ENCODE measurements around the gene BCAS1.

DNA sequence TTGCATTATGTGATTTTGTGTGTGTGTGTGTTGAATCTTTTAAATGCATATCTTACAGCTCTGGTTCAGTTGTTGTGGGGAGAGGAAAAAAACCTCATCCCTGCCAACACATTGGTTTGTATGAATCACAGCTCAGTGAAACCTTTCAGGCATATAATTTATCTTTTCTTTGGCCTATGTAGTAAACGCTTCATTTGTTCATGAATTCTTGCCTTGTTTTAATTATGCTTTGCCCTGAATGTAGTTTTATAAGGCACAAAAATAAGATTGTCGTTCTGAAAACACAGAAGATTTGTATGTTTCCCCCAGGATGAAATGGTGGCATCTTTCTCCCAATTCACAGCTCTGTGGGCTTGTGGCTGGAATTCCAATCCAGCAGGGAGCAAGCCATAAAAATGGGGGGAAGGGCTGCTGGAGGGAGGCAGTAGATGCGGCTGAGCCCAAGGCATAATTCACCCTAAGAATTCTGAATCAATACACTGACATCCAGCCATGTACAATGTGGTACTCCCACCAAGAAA, 45.1 kb downstream of the BCAS1 start:
- TF ChIP-seq, protein P1, sequence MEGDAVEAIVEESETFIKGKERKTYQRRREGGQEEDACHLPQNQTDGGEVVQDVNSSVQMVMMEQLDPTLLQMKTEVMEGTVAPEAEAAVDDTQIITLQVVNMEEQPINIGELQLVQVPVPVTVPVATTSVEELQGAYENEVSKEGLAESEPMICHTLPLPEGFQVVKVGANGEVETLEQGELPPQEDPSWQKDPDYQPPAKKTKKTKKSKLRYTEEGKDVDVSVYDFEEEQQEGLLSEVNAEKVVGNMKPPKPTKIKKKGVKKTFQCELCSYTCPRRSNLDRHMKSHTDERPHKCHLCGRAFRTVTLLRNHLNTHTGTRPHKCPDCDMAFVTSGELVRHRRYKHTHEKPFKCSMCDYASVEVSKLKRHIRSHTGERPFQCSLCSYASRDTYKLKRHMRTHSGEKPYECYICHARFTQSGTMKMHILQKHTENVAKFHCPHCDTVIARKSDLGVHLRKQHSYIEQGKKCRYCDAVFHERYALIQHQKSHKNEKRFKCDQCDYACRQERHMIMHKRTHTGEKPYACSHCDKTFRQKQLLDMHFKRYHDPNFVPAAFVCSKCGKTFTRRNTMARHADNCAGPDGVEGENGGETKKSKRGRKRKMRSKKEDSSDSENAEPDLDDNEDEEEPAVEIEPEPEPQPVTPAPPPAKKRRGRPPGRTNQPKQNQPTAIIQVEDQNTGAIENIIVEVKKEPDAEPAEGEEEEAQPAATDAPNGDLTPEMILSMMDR (IDR thresholded peaks at IDR 0.05) = no peak
- no peak for TF ChIP-seq POLR2A (IDR thresholded peaks at IDR 0.05)
